Islet of Langerhans (tissue), 1 donor: ENCODE results near the gene FLNC.

Source experiments
- FAIRE-seq: peaks from one replicate; lab custom pipeline; 2011; peaks lifted over from hg19 to GRCh38; lab: Jason Lieb, UNC

Gene FLNC

GRCh38 chr7:128893251-128894100 lies 63.3 kb downstream of the FLNC start:
- FAIRE-seq, result no peak

- no peak for FAIRE-seq
Observed at GRCh38 chr7:128894101-128894440, 63.9 kb downstream of the FLNC start.

- no peak for FAIRE-seq
Observed at GRCh38 chr7:128895320-128895719, 65.1 kb downstream of the FLNC start.

GRCh38 chr7:128899392-128899791 lies 69.2 kb downstream of the FLNC start:
- FAIRE-seq, result no peak

GRCh38 chr7:128900237-128900636 lies 70.0 kb downstream of the FLNC start:
- no peak for FAIRE-seq

- FAIRE-seq, result no peak
Observed at GRCh38 chr7:128902761-128903585, 72.8 kb downstream of the FLNC start.

- FAIRE-seq, result no peak
Observed at GRCh38 chr7:128903621-128904361, 73.6 kb downstream of the FLNC start.

- peak; percentile 24 for FAIRE-seq
Observed at GRCh38 chr7:128904381-128905197, 74.4 kb downstream of the FLNC start.

- no peak for FAIRE-seq
Observed at GRCh38 chr7:128906001-128906765, 76.0 kb downstream of the FLNC start.

GRCh38 chr7:128906766-128907559 lies 76.8 kb downstream of the FLNC start:
- FAIRE-seq, result no peak
